Measurements from ENCODE around the gene RPS21. TPM values are rescaled to one million over a fixed set of nuclear protein-coding genes. Genes with fewer than 3 reads are reported as not detected.

Gene RPS21
- total and polyA plus RNA-seq, 4 donors, result 350 to 705 (median 672) TPM

GRCh38 chr20:62363920-62364851 is 22.7 kb upstream of the RPS21 start:
- 80% methylated on average over 22 of the region's 22 CpGs for WGBS (ENCODE audit: insufficient coverage)
- Histone ChIP-seq H3K27me3 (ENCODE audit: control insufficient read depth, insufficient read depth, low read length) (peaks cover 5% of the 10 kb centered on the region), H3K4me3 (ENCODE audit: low read depth, low read length) (no peak overlapping the region), H3K4me1 (ENCODE audit: control insufficient read depth, insufficient read depth, low read length) (peaks cover 90% of the 10 kb centered on the region), H3K9me3 (ENCODE audit: control insufficient read depth, insufficient read depth, low read length) (no peaks in the 10 kb centered on the region), H3K27ac (ENCODE audit: low read depth, low read length) (peak overlapping the region; percentile 40), H3K36me3 (ENCODE audit: control insufficient read depth, insufficient read depth, low read length) (peaks cover 51% of the 10 kb centered on the region)
- DNase-seq (ENCODE audit: low read depth in 4 of 6, low spot score in 6 of 6), result no peak

GRCh38 chr20:62364911-62365736 is 21.8 kb upstream of the RPS21 start:
- H3K27ac ChIP-seq (ENCODE audit: low read depth, low read length), result no peak overlapping the region
- H3K4me3 ChIP-seq (ENCODE audit: low read depth, low read length), result no peak overlapping the region
- H3K4me1 ChIP-seq (ENCODE audit: control insufficient read depth, insufficient read depth, low read length), result peaks cover 90% of the 10 kb centered on the region
- peaks cover 46% of the 10 kb centered on the region for H3K36me3 ChIP-seq (ENCODE audit: control insufficient read depth, insufficient read depth, low read length)
- WGBS (ENCODE audit: insufficient coverage), result 74% methylated on average over 27 of the region's 27 CpGs
- DNase-seq (ENCODE audit: low read depth in 4 of 6, low spot score in 6 of 6), result no peak
- no peaks in the 10 kb centered on the region for H3K9me3 ChIP-seq (ENCODE audit: control insufficient read depth, insufficient read depth, low read length)
- peaks cover 5% of the 10 kb centered on the region for H3K27me3 ChIP-seq (ENCODE audit: control insufficient read depth, insufficient read depth, low read length)

GRCh38 chr20:62365814-62366369 is 21.0 kb upstream of the RPS21 start:
- no peak for DNase-seq (ENCODE audit: low read depth in 4 of 6, low spot score in 6 of 6)
- 36% methylated on average over 5 of the region's 10 CpGs for WGBS (ENCODE audit: insufficient coverage)
- Histone ChIP-seq H3K9me3 (ENCODE audit: control insufficient read depth, insufficient read depth, low read length) (no peaks in the 10 kb centered on the region), H3K4me3 (ENCODE audit: low read depth, low read length) (peak overlapping the region; percentile 46), H3K36me3 (ENCODE audit: control insufficient read depth, insufficient read depth, low read length) (peaks cover 43% of the 10 kb centered on the region), H3K27me3 (ENCODE audit: control insufficient read depth, insufficient read depth, low read length) (peaks cover 5% of the 10 kb centered on the region), H3K27ac (ENCODE audit: low read depth, low read length) (no peak overlapping the region), H3K4me1 (ENCODE audit: control insufficient read depth, insufficient read depth, low read length) (peaks cover 94% of the 10 kb centered on the region)

DNA sequence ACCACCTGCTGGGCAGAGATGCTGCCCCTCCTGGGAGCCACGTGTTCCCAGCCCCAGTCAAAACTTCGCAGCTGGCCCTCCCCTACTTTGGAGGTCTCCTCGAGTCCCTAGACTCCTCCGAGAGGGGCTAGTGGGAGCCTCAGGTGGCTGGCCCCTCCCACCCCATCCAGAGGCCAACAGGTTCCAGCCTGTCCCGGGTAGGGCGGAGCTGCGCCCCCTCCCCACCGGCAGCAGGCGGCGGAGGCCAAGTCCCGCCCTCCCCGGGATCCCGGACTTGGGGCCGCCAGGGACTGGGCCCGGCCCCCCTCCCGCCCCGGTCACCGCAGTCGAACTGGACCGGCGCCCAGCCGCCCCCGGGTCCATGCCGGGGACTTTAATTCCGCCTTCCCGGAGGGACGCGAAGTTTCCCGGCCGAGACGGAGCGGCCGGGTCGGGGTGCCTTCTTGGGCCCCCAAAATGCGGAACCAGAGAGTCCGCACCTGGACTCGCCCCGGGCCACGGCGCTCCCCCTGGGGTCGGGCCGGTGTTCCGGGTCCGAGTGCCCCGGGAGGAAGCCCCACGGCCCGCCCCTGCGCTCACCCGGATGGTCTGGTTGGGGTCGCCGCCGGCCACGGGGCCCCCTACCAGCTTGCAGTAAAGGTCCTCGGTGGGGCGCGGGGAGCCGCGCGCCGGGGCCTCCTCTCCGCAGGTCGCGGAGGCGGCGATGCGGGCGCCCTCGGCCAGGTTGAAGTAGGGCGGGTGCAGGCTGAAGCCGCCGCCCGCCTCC is 20.4 kb upstream of the RPS21 start:
- H3K27ac ChIP-seq (ENCODE audit: low read depth, low read length), result no peak overlapping the region
- DNase-seq (ENCODE audit: low read depth in 4 of 6, low spot score in 6 of 6), result no peak

DNA sequence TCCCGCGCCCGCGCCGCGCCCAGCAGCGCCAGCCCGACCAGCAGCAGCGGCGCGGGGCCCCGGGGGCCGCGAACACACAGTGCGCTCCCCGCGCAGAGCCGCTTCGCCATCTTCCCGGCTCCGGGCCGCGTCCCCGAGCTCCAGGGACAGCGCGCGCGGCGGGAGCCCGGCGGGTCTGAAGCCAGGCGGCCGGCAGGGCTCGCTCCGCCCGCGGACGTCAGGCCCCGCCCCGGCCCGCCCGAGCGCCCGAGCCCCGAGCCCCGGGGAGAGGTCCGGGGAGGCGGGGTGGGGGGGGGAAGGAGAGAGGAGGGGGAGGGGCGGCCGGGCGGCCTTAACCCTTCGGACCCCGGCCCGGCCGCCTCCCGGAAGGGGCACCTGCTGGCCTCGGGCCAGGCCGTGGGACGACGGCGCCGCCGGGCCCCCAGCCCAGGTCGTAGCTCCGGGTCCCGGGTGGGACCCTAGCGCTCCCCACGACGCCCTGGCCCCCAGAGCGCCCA is 19.7 kb upstream of the RPS21 start, which contains the start of gene LAMA5:
Gene LAMA5, minus strand, starts transcription at position 177 of the 497 bp plus-strand sequence. Its CDS starts 67 bp downstream, at position 110.
- DNase-seq (ENCODE audit: low read depth in 4 of 6, low spot score in 6 of 6), result peak in 2 of 6 donors; percentile 64 to 74
- WGBS (ENCODE audit: insufficient coverage), result under 1% methylated on average over 49 of the region's 70 CpGs
- peaks cover 30% of the 10 kb centered on the region for H3K36me3 ChIP-seq (ENCODE audit: control insufficient read depth, insufficient read depth, low read length)
- H3K4me3 ChIP-seq (ENCODE audit: low read depth, low read length), result peak within 1 kb of the TSS; percentile 46
- H3K9me3 ChIP-seq (ENCODE audit: control insufficient read depth, insufficient read depth, low read length), result no peaks in the 10 kb centered on the region
- peaks cover 86% of the 10 kb centered on the region for H3K4me1 ChIP-seq (ENCODE audit: control insufficient read depth, insufficient read depth, low read length)
- peak within 1 kb of the TSS; percentile 57 for H3K27ac ChIP-seq (ENCODE audit: low read depth, low read length)
- peaks cover 5% of the 10 kb centered on the region for H3K27me3 ChIP-seq (ENCODE audit: control insufficient read depth, insufficient read depth, low read length)

More for the DNA sequence above, 20.4 kb upstream of the RPS21 start:
- H3K36me3 ChIP-seq (ENCODE audit: control insufficient read depth, insufficient read depth, low read length), result peaks cover 37% of the 10 kb centered on the region
- H3K4me1 ChIP-seq (ENCODE audit: control insufficient read depth, insufficient read depth, low read length), result peaks cover 93% of the 10 kb centered on the region
- peaks cover 5% of the 10 kb centered on the region for H3K27me3 ChIP-seq (ENCODE audit: control insufficient read depth, insufficient read depth, low read length)
- peak overlapping the region; percentile 46 for H3K4me3 ChIP-seq (ENCODE audit: low read depth, low read length)
- WGBS (ENCODE audit: insufficient coverage), result under 1% methylated on average over 72 of the region's 72 CpGs
- no peaks in the 10 kb centered on the region for H3K9me3 ChIP-seq (ENCODE audit: control insufficient read depth, insufficient read depth, low read length)

GRCh38 chr20:62367633-62368391 is 19.1 kb upstream of the RPS21 start:
- H3K4me3 ChIP-seq (ENCODE audit: low read depth, low read length), result peak overlapping the region; percentile 1
- peaks cover 80% of the 10 kb centered on the region for H3K4me1 ChIP-seq (ENCODE audit: control insufficient read depth, insufficient read depth, low read length)
- H3K27me3 ChIP-seq (ENCODE audit: control insufficient read depth, insufficient read depth, low read length), result peaks cover 5% of the 10 kb centered on the region
- H3K36me3 ChIP-seq (ENCODE audit: control insufficient read depth, insufficient read depth, low read length), result peaks cover 26% of the 10 kb centered on the region
- no peaks in the 10 kb centered on the region for H3K9me3 ChIP-seq (ENCODE audit: control insufficient read depth, insufficient read depth, low read length)
- peak in 2 of 6 donors; percentile 48 to 76 for DNase-seq (ENCODE audit: low read depth in 4 of 6, low spot score in 6 of 6)
- peak overlapping the region; percentile 57 for H3K27ac ChIP-seq (ENCODE audit: low read depth, low read length)
- 3% methylated on average over 37 of the region's 37 CpGs for WGBS (ENCODE audit: insufficient coverage)

DNA sequence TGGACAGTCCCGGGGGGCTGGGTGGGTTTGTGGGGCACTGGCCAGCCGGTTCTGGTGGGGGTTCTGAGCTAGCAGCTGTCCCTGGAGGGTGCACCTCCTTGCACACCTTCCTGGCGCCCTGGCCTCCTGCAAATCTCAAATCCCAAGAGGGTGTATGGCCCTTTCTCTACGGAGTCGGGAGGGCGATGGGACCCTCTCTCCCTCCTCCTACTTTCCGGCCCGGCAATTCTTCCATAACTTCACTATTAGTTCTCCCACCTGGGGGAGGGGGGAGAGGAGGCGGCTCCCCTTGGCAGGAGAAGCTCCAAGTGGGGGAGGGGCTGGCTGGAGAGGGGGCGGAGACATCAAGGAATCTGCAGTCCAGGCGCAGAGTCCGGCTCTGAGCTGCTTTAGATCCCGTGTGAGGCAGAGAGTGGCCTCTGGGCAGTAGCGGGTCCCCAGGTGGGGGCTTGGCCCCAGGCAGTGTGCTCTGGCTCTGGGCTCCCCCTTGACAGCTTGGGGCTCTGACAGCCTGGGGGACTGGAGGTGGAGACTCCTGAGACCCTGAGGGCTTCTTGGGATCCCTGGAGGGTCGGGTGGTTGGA is 18.4 kb upstream of the RPS21 start:
- Histone ChIP-seq H3K9me3 (ENCODE audit: control insufficient read depth, insufficient read depth, low read length) (no peaks in the 10 kb centered on the region), H3K4me1 (ENCODE audit: control insufficient read depth, insufficient read depth, low read length) (peaks cover 73% of the 10 kb centered on the region), H3K27me3 (ENCODE audit: control insufficient read depth, insufficient read depth, low read length) (peaks cover 5% of the 10 kb centered on the region), H3K36me3 (ENCODE audit: control insufficient read depth, insufficient read depth, low read length) (peaks cover 20% of the 10 kb centered on the region), H3K4me3 (ENCODE audit: low read depth, low read length) (no peak overlapping the region), H3K27ac (ENCODE audit: low read depth, low read length) (peak overlapping the region; percentile 57)
- DNase-seq (ENCODE audit: low read depth in 4 of 6, low spot score in 6 of 6), result peak in 1 of 6 donors; percentile 64
- WGBS (ENCODE audit: insufficient coverage), result 3% methylated on average over 8 of the region's 15 CpGs
